MM.1S (cell line): ENCODE data around the gene ZMPSTE24.
"Not testable (repeated sequence)": the region's sequence is repeated elsewhere in the genome, so short reads cannot be mapped to it uniquely, and the experiment has no call there.

ENCODE experiments used
- DNase-seq: peaks from one replicate; pipeline ENCODE4 v3.0.0-alpha.2; 2015
- H2AFZ ChIP-seq: fragments of 300-600 bp; sonication (generic); 2 replicates; pipeline ENCODE4 v1.6.0; 2016; ENCODE audit warnings: antibody characterized with exemption, low read length
- H3F3A ChIP-seq: fragments of 300-600 bp; sonication (generic); 2 replicates; pipeline ENCODE4 v1.6.1; 2016; ENCODE audit warnings: mild to moderate bottlenecking, antibody characterized with exemption, low read length, moderate library complexity, mixed read lengths; ENCODE audit not compliant: insufficient read depth
- H3K27ac ChIP-seq: fragments of 300-600 bp; sonication (generic); 2 replicates; pipeline ENCODE4 v1.5.1; 2016; ENCODE audit warnings: mild to moderate bottlenecking, low read length
- H3K27me3 ChIP-seq: fragments of 300-600 bp; sonication (generic); replicated peaks from 2 replicates; pipeline ENCODE4 v1.6.0; 2016; ENCODE audit warnings: low read length; ENCODE audit not compliant: insufficient read depth
- H3K36me3 ChIP-seq: fragments of 300-600 bp; sonication (generic); replicated peaks from 2 replicates; pipeline ENCODE4 v1.6.1; 2016; ENCODE audit warnings: mild to moderate bottlenecking, low read length, mixed read lengths; ENCODE audit not compliant: insufficient read depth
- H3K4me1 ChIP-seq: fragments of 300-600 bp; sonication (generic); 2 replicates; pipeline ENCODE4 v1.6.1; 2016; ENCODE audit warnings: low read length, mixed read lengths
- H3K4me2 ChIP-seq: fragments of 300-600 bp; sonication (generic); 2 replicates; pipeline ENCODE4 v1.6.0; 2016; ENCODE audit warnings: low read depth, low read length
- H3K4me3 ChIP-seq: fragments of 300-600 bp; sonication (generic); 2 replicates; pipeline ENCODE4 v1.5.1; 2016; ENCODE audit warnings: low read length, mixed read lengths
- H3K79me2 ChIP-seq: fragments of 300-600 bp; sonication (generic); 2 replicates; pipeline ENCODE4 v1.6.1; 2016; ENCODE audit warnings: mixed run types, low read length, mixed read lengths
- H3K9ac ChIP-seq: fragments of 300-600 bp; sonication (generic); 2 replicates; pipeline ENCODE4 v1.6.1; 2016; ENCODE audit warnings: low read length, mixed read lengths
- H3K9me2 ChIP-seq: fragments of 300-600 bp; sonication (generic); replicated peaks from 2 replicates; pipeline ENCODE4 v1.6.1; 2016; ENCODE audit warnings: mild to moderate bottlenecking, low read length, mixed read lengths; ENCODE audit not compliant: insufficient read depth
- H3K9me3 ChIP-seq: fragments of 300-600 bp; sonication (generic); replicated peaks from 2 replicates; pipeline ENCODE4 v1.6.1; 2016; ENCODE audit warnings: mild to moderate bottlenecking, low read length, mixed read lengths; ENCODE audit not compliant: insufficient read depth
- H4K20me1 ChIP-seq: fragments of 300-600 bp; sonication (generic); 2 replicates; pipeline ENCODE4 v1.6.1; 2016; ENCODE audit warnings: mild to moderate bottlenecking, low read length, moderate library complexity, mixed read lengths; ENCODE audit not compliant: insufficient read depth
- CTCF ChIP-seq: fragments of 300-600 bp; sonication (generic); IDR thresholded peaks from 2 replicates; pipeline ENCODE4 v1.5.1; 2016; ENCODE audit warnings: antibody characterized with exemption, low read length, mixed read lengths
- EZH2 ChIP-seq: fragments of 300-600 bp; sonication (generic); optimal IDR thresholded peaks from 2 replicates; pipeline ENCODE3; 2017; ENCODE audit warnings: low read depth, mild to moderate bottlenecking, antibody characterized with exemption, low read length, mixed read lengths
- EZH2phosphoT487 ChIP-seq: fragments of 300-600 bp; sonication (generic); IDR thresholded peaks from 2 replicates; pipeline ENCODE4 v1.6.1; 2018; ENCODE audit warnings: antibody characterized with exemption, low read length

ZMPSTE24 gene

GRCh38 chr1:40257688-40258444, at the start of gene ZMPSTE24:
Gene ZMPSTE24 (plus strand): TSS chr1:40258236. CDS start chr1:40258272, 36 bp downstream.
- H3K79me2 ChIP-seq: peaks cover 50% of the 10 kb centered on the region
- no peaks in the 10 kb centered on the region for H4K20me1 ChIP-seq
- H3K4me3 ChIP-seq: peak within 1 kb of the TSS; percentile 88
- H3K36me3 ChIP-seq: no peaks in the 10 kb centered on the region; the same call in none of the 2 replicates
- H3K9me3 ChIP-seq: no peaks in the 10 kb centered on the region
- no peaks in the 10 kb centered on the region for H3K9me2 ChIP-seq
- peak within 1 kb of the TSS; percentile 94 for H2AFZ ChIP-seq
- H3F3A ChIP-seq: peaks cover 17% of the 10 kb centered on the region
- peaks cover 10% of the 10 kb centered on the region for H3K4me1 ChIP-seq
- H3K27me3 ChIP-seq: no peaks in the 10 kb centered on the region
- peak within 1 kb of the TSS; percentile 87 for H3K9ac ChIP-seq
- peak; percentile 97 for DNase-seq
- peak within 1 kb of the TSS; percentile 84 for H3K4me2 ChIP-seq
- peak within 1 kb of the TSS; percentile 85 for H3K27ac ChIP-seq
- no peak for TF ChIP-seq EZH2phosphoT487
- no peak for TF ChIP-seq CTCF
- TF ChIP-seq EZH2: no peak

- Histone ChIP-seq H3K9me2 (no peaks in the 10 kb centered on the region), H3K27me3 (no peaks in the 10 kb centered on the region), H3K36me3 (no peaks in the 10 kb centered on the region; the same call in 1 of the 2 replicates), H2AFZ (no peak overlapping the region), H3K9ac (no peak overlapping the region), H3F3A (no peaks in the 10 kb centered on the region), H3K4me1 (no peaks in the 10 kb centered on the region), H3K79me2 (peaks cover 23% of the 10 kb centered on the region), H3K4me3 (no peak overlapping the region), H3K4me2 (no peak overlapping the region), H3K27ac (no peak overlapping the region), H4K20me1 (no peaks in the 10 kb centered on the region), H3K9me3 (no peaks in the 10 kb centered on the region)
- DNase-seq: no peak
- TF ChIP-seq EZH2phosphoT487 (no peak), EZH2 (no peak), CTCF (no peak)
These were observed 47.4 kb upstream of the ZMPSTE24 start for GRCh38 chr1:40210511-40211204.

GRCh38 chr1:40218333-40218732, 39.7 kb upstream of the ZMPSTE24 start:
- H3K36me3 ChIP-seq: no peaks in the 10 kb centered on the region

GRCh38 chr1:40221471-40221905, 36.5 kb upstream of the ZMPSTE24 start:
- not testable (repeated sequence) for H3K4me3 ChIP-seq, H3K27me3 ChIP-seq, H2AFZ ChIP-seq, H3K9me2 ChIP-seq, H3K36me3 ChIP-seq, H3K9ac ChIP-seq, H3K27ac ChIP-seq, DNase-seq, H3K9me3 ChIP-seq, H3F3A ChIP-seq, H3K4me2 ChIP-seq, H3K79me2 ChIP-seq, H3K4me1 ChIP-seq, H4K20me1 ChIP-seq

More at GRCh38 chr1:40218333-40218732, 39.7 kb upstream of the ZMPSTE24 start:
- Histone ChIP-seq H3F3A (no peaks in the 10 kb centered on the region), H3K79me2 (no peaks in the 10 kb centered on the region), H2AFZ (no peak overlapping the region), H3K9me2 (no peaks in the 10 kb centered on the region), H3K4me1 (no peaks in the 10 kb centered on the region), H4K20me1 (no peaks in the 10 kb centered on the region), H3K4me2 (no peak overlapping the region), H3K4me3 (no peak overlapping the region), H3K27me3 (no peaks in the 10 kb centered on the region), H3K9ac (no peak overlapping the region), H3K9me3 (no peaks in the 10 kb centered on the region), H3K27ac (no peak overlapping the region)
- TF ChIP-seq EZH2phosphoT487 (no peak), CTCF (no peak), EZH2 (no peak)
- DNase-seq: no peak
